UCSD-AML1 (cell line): Measurements from ENCODE around the gene DYSF.

ENCODE experiments used
- DNase-seq: peaks from one replicate; lab custom pipeline; 2025; ENCODE audit not compliant: unreplicated experiment; lab: John Stamatoyannopoulos, UW

DYSF gene

DNA sequence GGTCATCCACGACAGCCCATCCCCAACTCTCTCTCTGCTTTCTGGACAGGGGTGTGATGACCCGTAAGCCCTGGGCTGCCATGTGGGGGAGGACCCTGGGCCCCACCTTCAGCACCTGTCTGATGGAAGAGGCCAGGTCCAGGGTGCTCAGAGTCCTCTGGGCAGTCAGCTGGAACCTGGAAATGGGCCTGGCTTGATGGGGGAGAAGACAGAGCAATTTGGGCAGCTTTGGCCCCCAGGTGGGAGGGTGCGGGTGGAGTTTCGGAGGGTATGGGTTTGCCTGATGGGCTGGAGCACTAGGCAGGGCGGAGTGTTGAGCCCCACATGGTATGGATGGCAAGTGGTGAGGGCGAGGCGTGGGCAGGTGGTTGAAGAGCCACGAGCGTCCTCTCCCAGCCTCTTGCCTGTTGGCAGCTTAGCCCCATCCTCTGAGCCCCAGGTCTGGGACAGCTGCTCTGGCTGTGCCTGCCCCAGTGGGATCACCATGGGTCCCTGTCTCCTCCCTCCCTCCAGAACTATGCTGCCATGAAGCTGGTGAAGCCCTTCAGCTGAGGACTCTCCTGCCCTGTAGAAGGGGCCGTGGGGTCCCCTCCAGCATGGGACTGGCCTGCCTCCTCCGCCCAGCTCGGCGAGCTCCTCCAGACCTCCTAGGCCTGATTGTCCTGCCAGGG is 232.7 kb downstream of the DYSF start:
- DNase-seq = no peak

DNA sequence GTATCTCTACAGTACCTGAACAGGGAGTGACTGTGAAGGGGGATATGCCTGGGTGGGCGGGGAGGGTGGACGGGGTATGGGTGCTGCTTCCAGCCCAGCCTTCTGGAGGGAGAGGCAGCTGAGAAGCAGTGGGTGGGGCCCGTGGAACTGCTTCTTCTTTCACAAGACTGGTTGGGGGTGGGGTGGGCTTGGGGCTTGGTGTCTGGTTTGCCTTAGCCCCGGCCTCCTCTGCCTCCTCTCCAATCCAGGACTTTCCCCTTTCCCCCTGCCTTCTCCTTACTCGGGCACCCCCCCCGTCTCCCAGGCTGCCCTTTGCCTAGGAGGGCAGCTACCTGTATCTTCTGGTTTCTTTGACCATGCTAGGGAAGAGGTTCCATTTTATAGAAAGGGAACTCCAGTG is 233.4 kb downstream of the DYSF start:
- DNase-seq = no peak

DNA sequence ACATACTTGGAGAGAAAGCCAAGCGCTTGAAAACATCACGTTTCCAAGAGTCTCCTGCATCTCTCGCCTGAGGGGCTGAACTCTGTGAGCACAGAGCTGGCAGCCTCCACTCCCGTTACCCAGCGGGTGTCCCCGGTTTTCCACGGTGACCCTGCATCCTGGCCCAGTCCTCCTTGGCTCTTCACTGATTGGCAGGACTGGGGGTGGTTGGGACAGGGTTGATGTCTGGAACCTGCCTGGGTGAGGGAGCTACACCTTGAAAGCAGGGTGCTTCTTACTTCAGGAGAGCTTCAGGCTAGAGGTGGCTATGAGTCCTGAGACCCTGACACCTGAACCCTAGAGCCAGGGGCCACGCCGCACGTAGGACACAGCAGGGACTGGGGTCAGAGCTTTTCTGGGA is 234.1 kb downstream of the DYSF start:
- DNase-seq = no peak

DNA sequence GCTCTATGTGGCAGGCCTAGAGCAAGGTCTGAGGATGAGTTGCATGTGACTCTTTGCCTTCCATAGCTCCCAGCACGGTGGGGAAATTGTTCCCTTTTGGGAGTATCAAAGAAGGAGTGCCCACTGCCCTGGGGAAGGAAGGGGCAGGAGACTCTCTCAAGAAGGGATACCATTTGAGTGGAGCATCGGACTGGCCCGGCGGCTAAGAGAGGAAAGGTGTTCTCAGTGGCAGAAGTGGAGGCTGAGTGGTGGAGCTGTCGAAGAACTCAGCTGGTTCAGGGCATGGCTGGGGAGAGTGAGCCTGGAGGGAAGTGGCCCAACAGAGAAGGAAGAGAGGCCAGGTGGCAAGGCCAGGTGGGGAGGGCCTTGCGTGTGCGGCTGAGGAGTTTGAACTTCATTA is 235.2 kb downstream of the DYSF start:
- DNase-seq = no peak

DNA sequence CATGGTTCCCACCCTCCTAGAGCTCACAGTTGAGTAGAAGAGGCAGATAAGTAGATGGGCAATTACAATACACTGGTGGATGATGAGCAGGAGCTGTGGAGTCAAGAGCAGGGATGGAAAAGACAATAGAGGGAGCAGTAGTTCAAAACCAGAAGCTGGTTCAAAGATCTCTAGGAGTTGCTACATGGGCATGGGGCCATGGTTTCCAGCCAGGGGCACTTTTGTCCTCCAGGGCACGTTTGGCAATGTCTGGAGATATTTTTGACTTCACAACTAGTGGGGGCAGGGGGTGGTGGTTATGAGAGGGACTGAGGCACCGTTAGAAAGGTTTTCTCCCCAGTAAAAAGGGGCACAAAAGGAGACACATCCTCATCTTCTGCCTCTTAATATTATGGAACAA is 236.0 kb downstream of the DYSF start:
- no peak for DNase-seq

DNA sequence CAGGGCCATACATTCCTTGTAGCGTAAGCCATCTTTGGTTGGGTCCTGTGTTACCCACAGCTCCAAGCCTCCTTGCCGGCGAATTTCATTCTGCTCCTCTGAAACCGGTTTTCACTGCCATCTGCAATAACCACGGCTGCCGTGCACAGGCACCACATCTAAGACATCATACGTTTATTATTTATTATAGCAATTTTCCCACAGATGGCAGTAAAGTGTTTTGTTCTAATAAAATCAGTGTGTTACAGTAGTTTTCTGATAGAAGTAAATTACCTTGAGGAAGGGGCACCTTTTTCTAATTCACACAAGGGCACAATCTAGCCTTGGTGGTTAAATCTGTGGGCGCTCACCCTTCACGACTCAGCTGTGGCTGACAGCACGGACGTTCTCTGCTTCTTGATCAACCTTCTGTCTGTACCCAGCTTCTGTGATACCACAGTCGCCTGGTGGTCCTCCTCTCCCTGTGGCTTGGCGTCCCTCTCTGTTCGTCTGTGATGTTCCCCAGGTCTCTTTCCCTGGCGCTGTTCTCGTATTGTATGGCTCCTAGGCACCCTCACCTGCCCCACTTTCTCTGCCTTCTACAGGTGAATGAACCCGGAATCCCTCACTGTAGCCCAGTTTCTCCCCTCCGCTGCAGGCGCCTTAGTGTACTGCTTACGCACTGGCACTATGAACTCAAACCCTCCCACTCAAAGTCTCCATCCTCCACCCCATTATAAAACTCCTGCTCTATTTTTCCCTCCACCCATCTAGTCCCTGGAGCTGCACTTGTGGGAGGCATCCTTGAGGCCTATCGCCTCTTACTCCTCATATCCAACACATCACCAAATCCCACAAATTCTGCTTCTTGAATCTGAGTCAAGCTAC is 236.8 kb downstream of the DYSF start:
- DNase-seq = no peak

DNA sequence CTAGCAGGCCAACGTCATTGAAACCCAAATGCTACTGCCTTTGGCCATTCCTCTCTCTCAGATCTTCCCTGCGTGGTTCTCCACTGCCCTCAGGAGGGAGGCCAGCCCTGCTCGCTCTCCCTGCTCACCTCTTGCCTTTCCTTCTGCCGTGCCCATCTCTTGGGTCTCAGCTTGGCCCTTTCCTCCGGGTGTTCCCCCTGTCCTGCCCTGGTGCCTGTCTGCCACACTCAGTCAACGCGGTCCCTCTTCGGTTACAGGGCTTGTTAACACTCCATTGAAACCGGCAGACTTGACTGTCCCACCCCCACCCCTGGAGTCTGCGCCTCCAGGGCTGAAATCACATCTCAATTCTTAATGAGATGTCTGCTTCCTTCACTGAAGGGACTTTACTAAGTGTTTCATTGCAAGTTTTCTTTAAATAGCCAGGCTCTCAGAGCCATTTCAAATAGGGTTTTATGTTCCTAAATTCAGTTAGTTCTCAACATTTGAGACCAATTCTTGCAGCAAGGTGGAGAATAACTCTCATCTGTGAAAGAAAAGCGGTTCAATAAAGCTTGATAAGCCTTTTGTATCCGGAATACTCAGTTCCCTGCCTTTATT is 237.6 kb downstream of the DYSF start:
- DNase-seq = no peak

DNA sequence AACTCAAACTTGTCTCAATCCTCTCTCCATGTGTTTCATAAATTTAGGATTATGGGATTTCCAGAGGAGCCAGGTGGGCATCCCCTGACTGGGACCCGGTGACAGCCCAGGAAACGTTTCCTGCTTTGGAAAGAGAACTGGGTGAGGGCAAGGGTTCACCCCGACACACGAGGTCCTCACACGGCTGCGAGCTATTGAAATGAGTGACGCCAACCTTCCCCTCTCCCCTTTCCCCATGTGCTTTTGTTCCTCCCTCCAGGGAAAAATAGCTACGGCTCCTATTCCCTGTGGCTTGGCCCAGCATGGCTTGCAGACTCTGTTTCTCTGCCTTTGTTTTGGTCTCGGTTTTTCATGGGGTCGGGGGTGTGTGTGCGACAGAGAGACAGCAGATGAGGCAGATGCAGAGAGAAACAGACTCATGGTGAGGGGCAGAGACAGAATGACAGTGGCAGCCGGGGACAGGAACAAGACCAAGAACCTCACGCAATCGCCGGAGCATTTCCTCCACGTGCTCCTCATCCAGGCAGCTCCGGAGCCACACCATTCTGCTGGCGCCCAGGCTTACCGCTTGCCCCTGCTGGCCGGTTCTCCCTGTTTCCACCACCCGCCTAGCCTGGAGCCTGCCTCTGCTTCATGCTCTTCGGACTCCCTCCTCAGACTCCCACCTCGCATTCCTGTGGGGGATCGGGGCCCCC is 238.5 kb downstream of the DYSF start:
- DNase-seq = no peak

DNA sequence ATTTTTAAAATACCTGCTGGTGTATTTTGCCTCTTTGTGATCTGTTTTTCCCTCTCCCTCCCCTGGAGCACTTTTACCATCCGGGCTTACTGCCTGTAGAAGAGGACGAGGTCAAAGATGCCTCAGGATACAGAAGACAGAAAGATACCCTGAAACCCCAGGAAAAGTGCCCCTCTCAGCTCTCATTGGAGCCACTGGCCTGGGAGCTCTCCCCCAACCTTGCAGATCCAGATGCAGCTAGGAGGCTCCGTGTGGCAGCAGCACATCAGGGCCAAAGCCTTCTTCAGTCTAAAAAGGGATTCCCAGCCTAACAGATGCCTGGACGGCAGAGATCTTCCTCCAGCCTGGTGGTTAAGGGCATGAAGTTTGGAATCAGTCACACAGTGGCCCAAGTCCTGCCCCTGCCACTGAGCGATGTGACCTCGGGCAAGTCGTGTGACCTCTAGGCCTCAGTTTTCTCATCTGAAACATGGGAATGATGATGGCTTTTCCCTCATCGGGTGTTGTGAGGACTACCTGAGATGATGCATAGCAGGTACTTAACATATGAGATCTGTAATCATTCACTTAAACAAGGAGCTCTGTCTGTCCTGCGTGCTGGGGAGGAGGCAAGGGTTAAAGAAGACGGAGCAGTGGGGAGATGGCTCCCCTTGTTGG is 239.4 kb downstream of the DYSF start:
- DNase-seq = no peak

DNA sequence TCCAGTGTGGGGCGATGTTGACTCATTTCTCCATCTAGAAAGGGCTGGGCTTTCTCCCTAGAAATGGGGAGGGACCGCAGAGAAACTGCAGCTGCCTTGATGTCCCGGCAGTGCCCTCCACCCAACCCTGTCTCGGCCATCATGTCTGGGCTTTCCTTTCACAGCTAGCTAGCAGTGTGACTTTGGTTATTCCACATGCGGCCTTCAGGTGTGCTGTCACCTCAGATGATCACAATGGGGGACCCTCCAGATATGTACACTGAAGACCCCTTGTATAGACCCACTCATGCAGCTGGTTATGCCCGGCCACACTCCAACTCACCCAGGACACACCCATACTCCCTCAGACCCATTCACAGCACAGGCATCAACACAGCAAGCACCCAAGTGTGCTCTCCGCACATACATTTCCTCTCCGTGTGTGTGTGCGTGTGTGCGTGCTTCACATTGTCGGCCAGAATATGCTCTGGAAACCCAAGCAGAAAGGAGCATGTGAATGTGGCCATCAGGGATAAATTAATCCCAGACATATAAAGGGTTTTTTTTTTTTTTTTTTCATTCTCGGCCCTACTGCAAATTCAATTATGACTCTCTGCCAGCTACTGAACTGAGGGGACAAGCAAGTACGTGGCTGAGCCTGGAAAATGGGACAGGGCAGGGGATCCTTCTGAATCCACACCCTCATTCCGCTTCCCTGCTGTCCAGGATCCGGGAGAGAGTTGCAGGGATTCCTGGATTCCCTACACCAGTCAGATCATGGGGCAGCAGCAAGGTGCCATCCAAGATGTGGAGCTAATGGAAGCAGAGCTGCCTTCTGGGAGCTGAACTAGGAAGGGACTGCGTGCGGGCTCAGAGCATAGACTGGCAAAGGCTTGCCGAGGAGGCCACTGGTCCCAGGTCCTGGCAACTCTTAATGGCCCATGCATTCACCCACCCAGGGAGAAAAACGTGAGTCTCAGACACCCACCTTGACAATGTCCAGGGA is 240.2 kb downstream of the DYSF start:
- no peak for DNase-seq

DNA sequence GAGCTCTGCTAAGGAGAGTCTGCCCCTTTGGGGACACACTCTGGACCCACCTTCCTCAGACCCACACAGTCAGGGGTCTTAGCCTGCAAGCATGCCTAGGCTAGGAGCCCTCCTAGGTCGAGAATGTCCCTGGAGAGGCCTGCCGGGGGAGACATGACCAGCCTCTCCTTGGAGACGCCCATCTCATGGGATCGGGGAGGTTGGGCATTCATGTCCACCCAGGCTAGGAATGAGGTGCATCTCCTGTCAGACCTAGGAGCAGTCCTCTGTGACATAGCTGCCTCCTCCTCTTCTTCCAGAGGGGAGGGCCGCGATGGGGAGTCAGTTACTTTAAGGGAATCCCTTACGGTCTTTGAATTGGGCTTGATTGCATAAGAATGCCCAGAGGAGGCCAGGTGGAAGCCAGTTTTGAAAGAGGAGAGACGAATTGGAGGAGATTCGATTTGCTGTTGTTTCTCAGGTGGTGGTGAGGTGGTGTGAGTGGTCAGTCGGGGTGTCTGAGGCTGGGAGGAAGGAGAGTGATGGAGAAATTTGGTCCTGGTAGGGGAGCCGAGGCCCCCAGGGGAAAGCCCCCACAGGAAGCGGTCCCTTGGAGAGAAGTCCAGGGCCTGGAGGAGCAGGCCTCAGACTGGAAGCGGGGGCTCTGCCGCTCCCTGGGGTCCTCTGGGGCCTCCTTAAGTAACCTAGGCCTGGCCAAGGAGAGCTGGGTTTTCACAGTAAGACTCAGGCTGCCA is 241.3 kb downstream of the DYSF start:
- DNase-seq = no peak

DNA sequence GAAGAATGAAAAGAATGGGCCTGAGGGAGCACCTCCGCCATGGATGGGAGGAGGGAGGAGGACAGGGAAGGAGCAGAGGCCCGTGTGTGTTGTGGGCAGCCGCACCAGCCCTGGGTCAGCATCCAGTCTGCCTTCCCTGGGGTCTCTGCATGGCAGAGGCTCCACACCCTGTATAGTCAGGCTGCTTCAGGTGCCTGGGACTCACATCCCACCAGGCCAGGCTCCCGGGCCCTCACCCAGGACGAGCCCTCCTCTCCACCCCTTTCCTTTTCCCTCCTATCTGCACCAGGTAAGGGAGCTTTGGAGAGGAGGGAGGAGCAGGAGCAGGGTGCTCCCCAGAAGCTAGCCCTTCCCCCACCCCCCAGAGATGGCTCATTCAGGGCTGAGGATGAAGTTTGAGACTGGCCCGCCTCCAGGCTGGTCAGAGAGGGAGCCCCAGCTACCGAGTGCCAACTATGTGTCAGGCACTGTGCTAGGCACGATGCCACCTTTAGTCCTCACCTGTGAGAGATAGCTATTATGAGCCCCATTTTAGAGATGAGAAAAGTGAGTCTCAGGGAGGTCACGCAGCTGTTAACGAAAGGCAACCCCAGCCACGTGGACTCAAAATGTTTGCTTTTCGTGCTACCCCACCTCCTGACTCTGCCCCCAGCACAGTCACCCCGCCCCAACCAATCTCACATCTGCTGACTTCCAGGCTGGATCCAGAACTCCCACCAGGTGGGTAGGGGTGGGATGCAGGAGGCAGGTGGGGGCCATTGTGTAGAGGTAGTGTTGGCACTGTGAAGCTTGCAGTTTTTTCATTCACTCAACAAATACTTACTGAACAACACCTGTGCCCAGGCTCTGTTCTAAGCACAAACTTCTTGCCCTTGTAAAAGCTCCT is 242.1 kb downstream of the DYSF start:
- no peak for DNase-seq

DNA sequence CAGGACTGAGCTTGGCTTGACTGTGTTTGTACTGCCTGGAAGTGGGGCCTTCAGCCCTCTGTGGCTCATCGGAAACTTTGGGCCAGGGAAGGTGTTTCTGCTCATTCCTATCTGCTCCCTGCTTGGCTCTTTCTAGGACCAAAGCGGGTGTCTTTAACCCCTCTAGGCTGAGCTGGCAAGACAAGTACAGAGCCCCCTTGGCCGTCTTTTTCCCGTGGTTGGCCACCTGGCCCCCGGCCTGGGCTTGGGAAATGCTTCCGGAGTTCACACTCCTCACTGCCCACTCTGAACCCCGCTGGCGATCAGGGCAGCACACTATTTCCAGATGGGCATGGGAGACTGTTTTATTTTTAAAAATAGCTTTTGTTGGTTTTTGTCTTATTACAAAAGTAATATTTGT is 243.0 kb downstream of the DYSF start:
- DNase-seq = no peak

DNA sequence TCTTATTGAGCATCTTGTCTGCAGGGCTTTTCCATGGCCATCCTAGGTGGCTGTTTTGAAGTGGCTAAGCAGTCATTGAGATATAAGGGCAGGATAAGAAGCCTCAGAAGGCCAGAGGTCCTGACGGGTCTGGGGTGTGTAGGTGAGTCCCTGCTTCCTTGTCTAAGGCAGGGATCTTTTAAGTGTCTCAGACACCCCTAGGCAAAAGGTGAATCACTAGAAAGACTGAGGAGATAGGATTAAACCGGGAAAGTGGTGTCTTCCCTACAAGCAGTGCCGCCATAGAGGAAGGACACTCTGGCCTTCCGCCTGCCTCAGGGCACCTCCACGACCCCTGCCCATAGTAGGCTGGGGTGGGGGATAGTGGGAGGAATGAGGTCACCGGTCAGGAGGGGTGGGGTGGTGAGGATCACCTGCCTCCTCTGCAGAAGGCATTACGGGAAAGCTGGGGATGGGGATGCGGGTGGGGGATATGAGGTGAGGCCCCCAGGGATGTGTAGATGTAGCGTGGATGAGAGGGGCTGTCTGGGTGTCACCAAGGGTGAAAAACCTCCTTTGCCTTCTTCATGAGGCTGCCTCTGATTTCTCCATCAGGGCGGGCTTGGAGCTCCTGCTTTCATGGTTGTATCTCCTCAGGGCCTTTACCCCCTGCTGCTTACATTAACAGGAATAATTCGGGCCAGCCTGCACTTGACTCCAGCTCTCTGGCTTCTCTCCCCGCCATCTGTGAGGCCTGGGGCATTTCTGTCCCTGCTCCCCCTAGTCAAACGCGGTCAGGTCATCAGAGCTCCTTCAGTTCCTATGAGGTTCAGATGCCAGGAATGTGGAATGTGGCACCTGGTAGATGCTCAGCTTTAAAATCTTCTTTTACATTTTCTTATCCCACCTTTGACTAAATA is 244.0 kb downstream of the DYSF start:
- no peak for DNase-seq

DNA sequence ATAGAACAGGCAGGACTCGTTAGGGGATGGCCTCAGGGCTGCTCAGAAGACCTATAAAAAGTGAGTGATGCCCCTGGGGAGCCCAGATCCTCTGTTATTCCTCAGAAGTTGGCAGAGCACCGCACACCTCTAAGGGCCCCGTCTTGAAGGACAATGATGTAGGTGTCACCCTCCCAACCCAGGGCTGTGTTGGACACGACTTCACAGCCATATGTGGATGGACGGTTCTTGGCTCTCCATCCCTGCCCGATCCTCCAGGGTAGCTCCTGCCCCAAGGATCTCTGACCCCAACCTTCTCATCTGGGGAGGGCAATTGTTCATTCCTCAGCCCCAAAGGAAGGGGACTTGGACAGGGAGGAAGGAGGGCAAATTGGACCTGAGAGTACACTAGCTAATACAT is 246.1 kb downstream of the DYSF start:
- DNase-seq = no peak

DNA sequence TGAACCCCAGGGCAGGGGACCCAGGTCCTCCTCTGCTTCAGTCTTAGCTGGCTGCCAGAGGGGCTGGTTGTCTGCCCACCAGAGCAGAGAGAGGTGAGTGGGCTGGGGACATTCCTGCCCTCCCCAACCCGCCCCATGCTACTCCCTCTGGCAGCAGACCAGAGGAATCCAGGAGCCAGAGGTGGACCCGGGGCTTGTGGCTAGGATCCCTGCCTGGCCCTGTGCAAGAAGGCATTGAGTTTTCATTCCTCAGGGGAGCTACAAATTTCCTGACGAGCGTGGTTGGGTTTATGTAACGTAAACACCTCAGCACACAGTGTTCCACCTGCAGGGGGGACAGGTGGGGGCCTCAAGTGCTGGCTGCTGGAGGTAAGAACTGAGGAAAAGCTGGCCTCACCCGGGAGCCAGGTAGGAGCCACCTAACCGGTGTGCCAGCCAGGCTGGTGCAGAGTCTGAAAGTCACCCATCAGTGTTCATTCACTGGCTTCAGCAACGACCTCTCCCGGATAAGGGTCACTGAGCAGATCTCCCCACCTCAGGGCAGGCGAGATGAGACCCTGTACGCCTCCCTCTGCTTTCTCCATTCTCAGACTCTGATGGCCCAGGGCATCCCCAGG is 246.8 kb downstream of the DYSF start:
- no peak for DNase-seq
